Right lobe of liver (tissue), 6 donors: ENCODE measurements around the gene TBC1D19. TPM values are rescaled to one million over a fixed set of nuclear protein-coding genes. Genes with fewer than 3 reads are reported as not detected.
"Not testable (repeated sequence)": the region's sequence is repeated elsewhere in the genome, so short reads cannot be mapped to it uniquely, and the experiment has no call there.

Experiments
- ATAC-seq, 4 donors: fragments of 200-7000 bp; cut with Tn5 transposase; one replicate each; pipeline ENCODE4 v1.9.1; 2020; ENCODE audit warnings: mild to moderate bottlenecking in 4 of 4, moderate library complexity in 4 of 4
- DNase-seq, 3 donors: peaks; one replicate each; pipeline ENCODE4 v3.0.0-alpha.2; 2020
- H3K27ac ChIP-seq, 3 donors: fragments of 200-600 bp; one replicate each; pipeline ENCODE4 v1.8.0; 2022
- H3K27me3 ChIP-seq, 2 donors: fragments of 200-600 bp; one replicate each; pipeline ENCODE4 v1.8.0; 2022
- H3K36me3 ChIP-seq, 4 donors: fragments of 200-600 bp; sonication (generic) in 1 of 4; one replicate each; pipeline versions ENCODE4 v1.5.1 to v1.8.0; 2017 to 2022; ENCODE audit warnings: control low read depth in 1 of 4
- H3K4me1 ChIP-seq, 4 donors: fragments of 200-600 bp; sonication (generic) in 1 of 4; one replicate each; pipeline versions ENCODE4 v1.5.1 to v1.8.0; 2017 to 2022; ENCODE audit warnings: control low read depth in 1 of 4
- H3K4me3 ChIP-seq, 3 donors: fragments of 200-600 bp; one replicate each; pipeline ENCODE4 v1.8.0; 2022
- H3K9me3 ChIP-seq, 4 donors: fragments of 200-600 bp; sonication (generic) in 1 of 4; one replicate each; pipeline versions ENCODE4 v1.5.1 to v1.8.0; 2017 to 2022; ENCODE audit warnings: control low read depth in 1 of 4
- POLR2A ChIP-seq: fragments of 450-650 bp; IDR thresholded peaks from one replicate; pipeline ENCODE4 v1.6.1; 2017; ENCODE audit warnings: antibody characterized with exemption, mild to moderate bottlenecking
- WGBS: methylation state at CpG from one replicate; pipeline ENCODE4 v1.1.6; 2018; ENCODE audit warnings: low coverage, low lambda C conversion rate; ENCODE audit not compliant: insufficient coverage; ENCODE audit errors: missing lambda C conversion rate; 5-methylcytosine and 5-hydroxymethylcytosine counted together
- intact Hi-C, 2 donors: fragments of 100-400 bp; cut with DNase I; formaldehyde crosslinking; loops; one replicate each; pipeline versions ENCODE4 v1.11.2 to v1.14.1; 2022
- long read RNA-seq: library from polyadenylated mRNA; unstranded; transcript quantifications from one replicate; pipeline ENCODE4 v2.0.0, GENCODE V29; 2019
- total RNA-seq, 6 experiments: library from RNA; depleted of rRNA in 2 of 6; stranded (reverse); fragments of >200 nt in 2 of 6; fragmentation: NEBNext Ultra II Directional in 3 of 6; extraction: Animal tissue kit (Norgen Biotek cat#: 25700) in 3 of 6; gene quantifications; one replicate each; pipeline versions ENCODE4 v1.1.0 to v1.2.4, GENCODE V29; 2016 to 2023
- TF ChIP-seq, protein P1 (sequence below), 4 donors: fragments of 200-600 bp in 3 of 4; fragments of 450-650 bp in 1 of 4; IDR thresholded peaks; one replicate each; pipeline versions ENCODE4 v1.5.1 to v1.8.0; 2016 to 2022; ENCODE audit warnings: antibody characterized with exemption in 4 of 4, mild to moderate bottlenecking in 2 of 4
- donor health status: DM: no; HTN: yes; CAD: no.
- donor health status: DM: no; HTN: no; CAD: no.
- donor health status: DM: no; HTN: no; CAD: no.
- donor health status: DM: no; HTN: yes; CAD: no.
- donor health status: DM: no; HTN: yes; CAD: no.

TBC1D19 gene, protein sequence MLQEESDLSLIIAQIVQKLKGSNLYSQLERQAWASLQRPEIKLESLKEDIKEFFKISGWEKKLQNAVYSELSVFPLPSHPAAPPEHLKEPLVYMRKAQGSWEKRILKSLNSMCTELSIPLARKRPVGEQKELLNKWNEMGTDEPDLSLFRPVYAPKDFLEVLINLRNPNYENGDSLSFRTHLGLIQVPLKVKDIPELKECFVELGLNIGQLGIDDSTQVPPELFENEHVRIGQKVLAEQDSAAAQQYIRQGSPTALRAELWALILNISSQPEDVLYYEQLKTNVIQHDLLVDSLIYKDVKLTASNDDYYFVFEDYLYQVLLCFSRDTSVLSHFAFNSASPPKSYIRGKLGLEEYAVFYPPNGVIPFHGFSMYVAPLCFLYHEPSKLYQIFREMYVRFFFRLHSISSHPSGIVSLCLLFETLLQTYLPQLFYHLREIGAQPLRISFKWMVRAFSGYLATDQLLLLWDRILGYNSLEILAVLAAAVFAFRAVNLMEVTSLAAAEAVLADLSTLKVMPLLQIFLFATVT
- total RNA-seq = 1 to 10 TPM; 1.8 to 5.3 (median 2.4) TPM
- long read RNA-seq, partial matches to known transcripts = 0 of 1 reads
- long read RNA-seq, other reads (novel, unspliced or antisense) = 0 of 1 reads

GRCh38 chr4:26583865-26584652, at the start of gene TBC1D19:
Gene TBC1D19, plus strand, starts transcription at chr4:26584084. Its CDS starts 110 bp downstream, at chr4:26584194.
- no peaks in the 10 kb centered on the region for H3K27me3 ChIP-seq
- H3K9me3 ChIP-seq = no peaks in the 10 kb centered on the region
- TF ChIP-seq, protein P1, sequence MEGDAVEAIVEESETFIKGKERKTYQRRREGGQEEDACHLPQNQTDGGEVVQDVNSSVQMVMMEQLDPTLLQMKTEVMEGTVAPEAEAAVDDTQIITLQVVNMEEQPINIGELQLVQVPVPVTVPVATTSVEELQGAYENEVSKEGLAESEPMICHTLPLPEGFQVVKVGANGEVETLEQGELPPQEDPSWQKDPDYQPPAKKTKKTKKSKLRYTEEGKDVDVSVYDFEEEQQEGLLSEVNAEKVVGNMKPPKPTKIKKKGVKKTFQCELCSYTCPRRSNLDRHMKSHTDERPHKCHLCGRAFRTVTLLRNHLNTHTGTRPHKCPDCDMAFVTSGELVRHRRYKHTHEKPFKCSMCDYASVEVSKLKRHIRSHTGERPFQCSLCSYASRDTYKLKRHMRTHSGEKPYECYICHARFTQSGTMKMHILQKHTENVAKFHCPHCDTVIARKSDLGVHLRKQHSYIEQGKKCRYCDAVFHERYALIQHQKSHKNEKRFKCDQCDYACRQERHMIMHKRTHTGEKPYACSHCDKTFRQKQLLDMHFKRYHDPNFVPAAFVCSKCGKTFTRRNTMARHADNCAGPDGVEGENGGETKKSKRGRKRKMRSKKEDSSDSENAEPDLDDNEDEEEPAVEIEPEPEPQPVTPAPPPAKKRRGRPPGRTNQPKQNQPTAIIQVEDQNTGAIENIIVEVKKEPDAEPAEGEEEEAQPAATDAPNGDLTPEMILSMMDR (IDR thresholded peaks at IDR 0.05) = no peak
- peak; percentile 39 for TF ChIP-seq POLR2A
- WGBS = under 1% methylated on average over 20 of the region's 39 CpGs
- peak; percentile 100 for ATAC-seq
- H3K4me1 ChIP-seq = peaks cover 0 to 9% (median 0%) of the 10 kb centered on the region in 4 donors
- peak; percentile 89 to 90 (median 89) for DNase-seq
- peak within 1 kb of the TSS; percentile 71 to 94 (median 77) for H3K4me3 ChIP-seq
- no peaks in the 10 kb centered on the region for H3K36me3 ChIP-seq
- peak within 1 kb of the TSS in 2 of 3 donors; percentile 19 to 43 for H3K27ac ChIP-seq
- intact Hi-C loops = no loop called here

DNA sequence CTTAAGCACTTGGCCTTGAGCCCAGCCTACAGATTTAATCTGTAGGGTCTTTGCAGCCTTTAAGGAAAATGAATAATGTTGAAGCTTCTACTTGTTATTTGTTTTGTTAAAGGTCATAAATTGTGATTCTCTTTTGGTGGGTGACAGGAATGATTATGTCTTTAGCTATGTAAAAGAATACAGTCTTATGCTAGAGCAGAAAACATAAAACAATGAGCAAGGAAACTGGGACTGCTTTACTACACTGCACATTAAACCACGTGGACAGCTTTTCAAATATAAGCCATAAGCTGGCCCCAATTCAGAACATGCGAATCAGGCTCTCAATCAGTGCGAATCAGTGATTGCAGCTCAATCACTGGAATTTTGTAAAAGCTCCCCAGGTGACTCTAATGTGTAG, 40.9 kb upstream of the TBC1D19 start:
- DNase-seq = no peak
- Histone ChIP-seq H3K4me1 (no peaks in the 10 kb centered on the region), H3K27me3 (no peaks in the 10 kb centered on the region), H3K27ac (no peak overlapping the region), H3K4me3 (no peak overlapping the region), H3K9me3 (no peaks in the 10 kb centered on the region), H3K36me3 (no peaks in the 10 kb centered on the region)
- WGBS = 61% methylated on average over 3 of the region's 3 CpGs
- intact Hi-C loops = no loop called here
- TF ChIP-seq POLR2A = no peak
- TF ChIP-seq, protein P1 (IDR thresholded peaks at IDR 0.05) = no peak
- ATAC-seq = no peak

DNA sequence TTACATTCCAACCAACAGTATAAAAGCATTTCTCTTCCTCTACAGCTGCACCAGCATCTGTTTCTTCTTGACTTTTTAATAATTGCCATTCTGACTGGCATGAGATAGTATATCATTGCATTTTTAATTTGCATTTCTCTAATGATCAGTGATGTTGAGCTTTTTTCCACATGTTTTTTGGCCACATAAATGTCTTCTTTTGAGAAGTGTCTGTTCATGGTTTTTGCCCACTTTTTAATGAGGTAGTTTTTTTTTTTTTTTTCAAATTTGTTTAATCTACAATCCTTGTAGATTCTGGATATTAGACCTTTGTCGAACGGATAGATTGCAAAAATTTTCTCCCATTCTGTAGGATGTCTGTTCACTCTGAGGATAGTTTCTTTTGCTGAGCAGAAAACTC, 39.5 kb upstream of the TBC1D19 start:
- no peak for TF ChIP-seq POLR2A
- TF ChIP-seq, protein P1 (IDR thresholded peaks at IDR 0.05) = no peak
- Histone ChIP-seq H3K4me1 (no peaks in the 10 kb centered on the region), H3K36me3 (no peaks in the 10 kb centered on the region), H3K9me3 (no peaks in the 10 kb centered on the region), H3K27me3 (no peaks in the 10 kb centered on the region), H3K4me3 (no peak overlapping the region), H3K27ac (no peak overlapping the region)
- no peak for DNase-seq
- ATAC-seq = no peak
- 80% methylated on average over 2 of the region's 2 CpGs for WGBS
- intact Hi-C loops = no loop called here

- ATAC-seq, H3K4me1 ChIP-seq, DNase-seq, H3K27me3 ChIP-seq, H3K4me3 ChIP-seq, H3K27ac ChIP-seq, H3K9me3 ChIP-seq, intact Hi-C loops, H3K36me3 ChIP-seq: not testable (repeated sequence)
- WGBS = 26% methylated on average over 1 of the region's 1 CpG
These were observed 35.5 kb upstream of the TBC1D19 start for GRCh38 chr4:26548379-26548778.

GRCh38 chr4:26557164-26557563, 26.7 kb upstream of the TBC1D19 start:
- no peaks in the 10 kb centered on the region for H3K9me3 ChIP-seq
- no peak for DNase-seq

More at GRCh38 chr4:26557164-26557563, 26.7 kb upstream of the TBC1D19 start:
- intact Hi-C loops = no loop called here
- Histone ChIP-seq H3K4me3 (no peak overlapping the region), H3K36me3 (no peaks in the 10 kb centered on the region), H3K27ac (no peak overlapping the region), H3K4me1 (no peaks in the 10 kb centered on the region), H3K27me3 (no peaks in the 10 kb centered on the region)
- no peak for ATAC-seq
- no peak for TF ChIP-seq POLR2A
- TF ChIP-seq, protein P1 (IDR thresholded peaks at IDR 0.05) = no peak
